Natural killer cell (primary cell): ENCODE data around the gene HSF2. TPM values are rescaled to one million over a fixed set of nuclear protein-coding genes. Genes with fewer than 3 reads are reported as not detected.

Experiments
- ATAC-seq, 3 donors: fragments of 150-1000 bp in 2 of 3; fragments of 200-7000 bp in 1 of 3; cut with Tn5 transposase; 1 replicate in 1 of 3; 2 replicates in 2 of 3; pipeline ENCODE4 v1.10.0; 2021; ENCODE audit warnings: mild to moderate bottlenecking in 2 of 3, moderate library complexity in 2 of 3
- DNase-seq, 2 donors: peaks; one replicate each; pipeline versions ENCODE4 v3.0.0 to v3.0.0-alpha.2; 2013 to 2021; ENCODE audit warnings: mixed read lengths in 1 of 2
- H3K27ac ChIP-seq: one replicate; pipeline ENCODE4 v1.5.1; 2013; ENCODE audit warnings: mild to moderate bottlenecking, low read length
- H3K27me3 ChIP-seq: one replicate; pipeline ENCODE4 v1.6.1; 2013; ENCODE audit warnings: low read length; ENCODE audit not compliant: control insufficient read depth, insufficient read depth
- H3K36me3 ChIP-seq: one replicate; pipeline ENCODE4 v1.6.1; 2013; ENCODE audit warnings: low read length; ENCODE audit not compliant: control insufficient read depth, insufficient read depth
- H3K4me1 ChIP-seq: one replicate; pipeline ENCODE4 v1.6.1; 2013; ENCODE audit warnings: low read length; ENCODE audit not compliant: control insufficient read depth, insufficient read depth
- H3K4me3 ChIP-seq: one replicate; pipeline ENCODE4 v1.5.1; 2013; ENCODE audit warnings: low read length
- H3K9me3 ChIP-seq: one replicate; pipeline ENCODE4 v1.6.1; 2013; ENCODE audit warnings: low read length; ENCODE audit not compliant: control insufficient read depth, insufficient read depth
- H3K27ac Mint-ChIP-seq, 2 donors: one replicate each; pipeline ENCODE4 v1.8.0; 2022; ENCODE audit warnings: mild to moderate bottlenecking in 2 of 2, mixed read lengths in 2 of 2, moderate library complexity in 1 of 2
- H3K27me3 Mint-ChIP-seq, 2 donors: one replicate each; pipeline ENCODE4 v1.8.0; 2022; ENCODE audit warnings: low read depth in 2 of 2, mixed read lengths in 2 of 2
- H3K36me3 Mint-ChIP-seq: one replicate; pipeline ENCODE4 v1.8.0; 2022; ENCODE audit warnings: mixed read lengths
- H3K4me1 Mint-ChIP-seq, 2 donors: one replicate each; pipeline ENCODE4 v1.8.0; 2022; ENCODE audit warnings: mixed read lengths in 2 of 2
- H3K4me3 Mint-ChIP-seq: one replicate; pipeline ENCODE4 v1.8.0; 2022; ENCODE audit warnings: mild to moderate bottlenecking, moderate library complexity, mixed read lengths
- H3K9me3 Mint-ChIP-seq, 2 donors: one replicate each; pipeline ENCODE4 v1.8.0; 2022; ENCODE audit warnings: mixed read lengths in 2 of 2
- WGBS: methylation state at CpG from one replicate; pipeline ENCODE4 v1.1.7; 2013; ENCODE audit warnings: missing lambda C conversion rate; ENCODE audit not compliant: insufficient coverage; 5-methylcytosine and 5-hydroxymethylcytosine counted together
- intact Hi-C: fragments of 100-400 bp; cut with micrococcal nuclease; formaldehyde crosslinking; loops from one replicate; pipeline ENCODE4 v1.14.2; 2022
- total RNA-seq, 4 donors: library from RNA; stranded (reverse); fragments of 120-200 nt in 1 of 4; gene quantifications; one replicate each; pipeline versions ENCODE4 v1.2.3 to v1.2.4, GENCODE V29; 2013 to 2022
- TF ChIP-seq, protein P1 (sequence below): fragments of 200-600 bp; IDR thresholded peaks from one replicate; pipeline ENCODE4 v1.8.0; 2022; ENCODE audit warnings: antibody characterized with exemption

HSF2 gene
- total RNA-seq, 3 donors from 2014 or later (not counting 1 experiment from before 2014, with no cell fraction given), result 16.4 to 23.5 (median 21.1) TPM

DNA sequence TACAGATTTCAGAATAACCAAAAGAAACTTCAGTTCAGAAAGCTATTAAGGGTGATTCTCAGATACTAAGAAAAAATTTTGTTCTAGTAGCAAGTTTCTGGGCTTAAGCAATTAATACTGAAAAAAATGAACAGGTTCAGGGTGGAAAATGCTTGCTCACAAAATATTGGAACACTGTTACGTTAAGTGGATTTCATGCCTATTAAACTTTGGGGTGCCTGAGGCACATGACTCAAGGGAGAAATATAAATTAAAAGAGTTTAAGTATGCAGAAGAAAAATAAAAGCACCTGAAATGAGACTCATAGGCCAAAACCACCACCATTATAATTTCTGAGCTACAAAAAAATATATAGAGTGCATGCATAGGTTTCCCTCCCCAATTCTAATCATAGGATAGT is 32.3 kb upstream of the HSF2 start:
- no peak for ATAC-seq
- Histone ChIP-seq H3K36me3 (no peaks in the 10 kb centered on the region), H3K27ac (no peak overlapping the region), H3K4me3 (no peak overlapping the region), H3K4me1 (no peaks in the 10 kb centered on the region), H3K27me3 (no peaks in the 10 kb centered on the region), H3K9me3 (no peaks in the 10 kb centered on the region)
- Mint-ChIP-seq H3K4me3 (no peak overlapping the region), H3K9me3 (no peaks in the 10 kb centered on the region), H3K27me3 (peaks cover 4 to 10% of the 10 kb centered on the region in 2 donors), H3K27ac (no peak overlapping the region), H3K36me3 (no peaks in the 10 kb centered on the region), H3K4me1 (no peaks in the 10 kb centered on the region)
- WGBS, result 94% methylated on average over 1 of the region's 1 CpG
- DNase-seq, result no peak
- intact Hi-C loops, result no loop called here
- TF ChIP-seq, protein P1, sequence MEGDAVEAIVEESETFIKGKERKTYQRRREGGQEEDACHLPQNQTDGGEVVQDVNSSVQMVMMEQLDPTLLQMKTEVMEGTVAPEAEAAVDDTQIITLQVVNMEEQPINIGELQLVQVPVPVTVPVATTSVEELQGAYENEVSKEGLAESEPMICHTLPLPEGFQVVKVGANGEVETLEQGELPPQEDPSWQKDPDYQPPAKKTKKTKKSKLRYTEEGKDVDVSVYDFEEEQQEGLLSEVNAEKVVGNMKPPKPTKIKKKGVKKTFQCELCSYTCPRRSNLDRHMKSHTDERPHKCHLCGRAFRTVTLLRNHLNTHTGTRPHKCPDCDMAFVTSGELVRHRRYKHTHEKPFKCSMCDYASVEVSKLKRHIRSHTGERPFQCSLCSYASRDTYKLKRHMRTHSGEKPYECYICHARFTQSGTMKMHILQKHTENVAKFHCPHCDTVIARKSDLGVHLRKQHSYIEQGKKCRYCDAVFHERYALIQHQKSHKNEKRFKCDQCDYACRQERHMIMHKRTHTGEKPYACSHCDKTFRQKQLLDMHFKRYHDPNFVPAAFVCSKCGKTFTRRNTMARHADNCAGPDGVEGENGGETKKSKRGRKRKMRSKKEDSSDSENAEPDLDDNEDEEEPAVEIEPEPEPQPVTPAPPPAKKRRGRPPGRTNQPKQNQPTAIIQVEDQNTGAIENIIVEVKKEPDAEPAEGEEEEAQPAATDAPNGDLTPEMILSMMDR, result no peak

DNA sequence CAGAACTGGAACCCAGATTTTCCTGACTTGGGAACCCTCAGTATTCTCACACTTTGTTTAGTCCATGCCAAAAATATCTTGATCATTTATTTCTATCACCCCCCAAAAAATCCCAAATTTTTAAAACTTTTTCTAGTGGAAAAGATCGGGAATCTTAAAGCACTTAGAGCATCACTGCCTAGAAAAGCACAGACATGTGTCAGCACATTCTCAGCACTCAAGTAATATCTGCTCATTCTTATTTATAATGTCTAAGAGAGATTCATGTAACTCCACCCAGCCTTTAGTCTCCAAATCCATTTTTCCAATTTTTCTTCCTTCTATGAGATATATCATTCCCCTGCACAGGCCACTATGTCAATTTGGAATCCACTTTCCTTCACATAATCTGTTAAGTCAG is 29.9 kb upstream of the HSF2 start:
- DNase-seq (no peak), ATAC-seq (no peak)
- Histone ChIP-seq H3K27me3 (no peaks in the 10 kb centered on the region), H3K4me3 (no peak overlapping the region), H3K27ac (no peak overlapping the region), H3K4me1 (no peaks in the 10 kb centered on the region), H3K36me3 (no peaks in the 10 kb centered on the region), H3K9me3 (no peaks in the 10 kb centered on the region)
- WGBS, result 93% methylated on average over 1 of the region's 1 CpG
- Mint-ChIP-seq H3K9me3 (no peaks in the 10 kb centered on the region), H3K4me1 (no peaks in the 10 kb centered on the region), H3K27ac (no peak overlapping the region), H3K27me3 (peaks cover 9 to 13% of the 10 kb centered on the region in 2 donors), H3K36me3 (no peaks in the 10 kb centered on the region), H3K4me3 (no peak overlapping the region)
- intact Hi-C loops, result no loop called here
- TF ChIP-seq, protein P1, result no peak

DNA sequence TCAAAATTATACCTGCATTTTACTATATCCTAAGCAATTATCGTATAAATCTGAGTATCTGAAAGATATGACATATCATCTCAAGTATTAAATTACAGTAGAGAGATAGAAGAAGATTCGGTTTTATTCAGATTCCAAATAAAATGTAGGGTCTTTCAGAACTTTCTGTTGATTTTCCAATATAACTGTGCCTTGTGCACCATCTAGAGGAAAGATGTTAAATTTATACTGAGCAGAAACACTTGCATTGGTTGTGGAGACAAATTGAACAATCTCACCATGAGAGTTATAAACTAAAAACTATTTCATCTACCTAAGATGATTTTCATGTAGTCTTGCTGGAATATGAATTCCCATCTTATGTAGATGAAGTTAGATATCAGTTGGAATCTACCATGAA is 26.8 kb upstream of the HSF2 start:
- Histone ChIP-seq H3K27ac (no peak overlapping the region), H3K4me1 (no peaks in the 10 kb centered on the region), H3K27me3 (peaks cover 2% of the 10 kb centered on the region), H3K36me3 (no peaks in the 10 kb centered on the region), H3K9me3 (no peaks in the 10 kb centered on the region), H3K4me3 (no peak overlapping the region)
- Mint-ChIP-seq H3K27ac (no peak overlapping the region), H3K36me3 (no peaks in the 10 kb centered on the region), H3K9me3 (no peaks in the 10 kb centered on the region), H3K27me3 (peaks cover 12 to 17% of the 10 kb centered on the region in 2 donors), H3K4me3 (no peak overlapping the region), H3K4me1 (no peaks in the 10 kb centered on the region)
- TF ChIP-seq, protein P1, result no peak
- intact Hi-C loops, result no loop called here
- no CpG with 5 or more reads among the region's 2 CpGs for WGBS
- DNase-seq (no peak), ATAC-seq (no peak)

DNA sequence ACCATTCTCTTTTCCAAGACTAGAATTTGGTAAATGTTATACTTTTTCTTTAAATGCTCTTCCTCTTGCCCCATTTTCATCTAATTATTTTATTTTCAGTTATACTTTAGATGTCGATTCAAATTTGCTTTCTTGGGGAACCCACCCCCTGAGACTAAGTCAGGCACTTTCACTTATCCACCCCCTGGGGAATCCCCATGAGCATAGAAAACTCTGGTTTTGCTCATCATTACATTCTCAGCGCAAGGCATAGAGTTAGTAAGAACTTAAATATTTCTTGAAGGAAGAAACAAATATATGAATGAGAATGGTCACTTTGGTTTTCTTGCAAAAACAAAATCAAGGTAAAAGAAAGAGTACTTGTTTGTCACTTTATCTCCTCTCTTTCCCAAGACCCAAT is 25.1 kb upstream of the HSF2 start:
- no peaks in the 10 kb centered on the region for H3K36me3 Mint-ChIP-seq
- H3K36me3 ChIP-seq, result no peaks in the 10 kb centered on the region
- DNase-seq (no peak), ATAC-seq (no peak)
- H3K4me3 ChIP-seq, result no peak overlapping the region
- 93% methylated on average over 1 of the region's 2 CpGs for WGBS
- H3K27ac Mint-ChIP-seq, result no peak overlapping the region
- no peaks in the 10 kb centered on the region for H3K9me3 Mint-ChIP-seq
- no peak overlapping the region for H3K4me3 Mint-ChIP-seq
- no peaks in the 10 kb centered on the region for H3K4me1 Mint-ChIP-seq
- no peaks in the 10 kb centered on the region for H3K4me1 ChIP-seq
- H3K27ac ChIP-seq, result no peak overlapping the region
- peaks cover 2% of the 10 kb centered on the region for H3K27me3 ChIP-seq
- TF ChIP-seq, protein P1, result no peak
- H3K27me3 Mint-ChIP-seq, result peaks cover 12 to 17% of the 10 kb centered on the region in 2 donors
- no peaks in the 10 kb centered on the region for H3K9me3 ChIP-seq
- intact Hi-C loops, result no loop called here
